Rectal smooth muscle tissue (tissue), 1 donor: Measurements from ENCODE around the gene TAF1D.

Experiments
- H3K27ac ChIP-seq: one replicate; pipeline ENCODE4 v1.7.0; 2013; ENCODE audit warnings: low read depth, low read length, inconsistent platforms
- H3K27me3 ChIP-seq: one replicate; pipeline ENCODE4 v1.7.0; 2013; ENCODE audit warnings: low read length; ENCODE audit not compliant: control insufficient read depth, insufficient read depth
- H3K36me3 ChIP-seq: one replicate; pipeline ENCODE4 v1.7.0; 2013; ENCODE audit warnings: low read length; ENCODE audit not compliant: control insufficient read depth, insufficient read depth
- H3K4me1 ChIP-seq: one replicate; pipeline ENCODE4 v1.7.0; 2013; ENCODE audit warnings: low read length; ENCODE audit not compliant: control insufficient read depth, insufficient read depth
- H3K4me3 ChIP-seq: one replicate; pipeline ENCODE4 v1.7.0; 2013; ENCODE audit warnings: low read length
- H3K9ac ChIP-seq: one replicate; pipeline ENCODE4 v1.7.0; 2013; ENCODE audit warnings: low read length

TAF1D gene

DNA sequence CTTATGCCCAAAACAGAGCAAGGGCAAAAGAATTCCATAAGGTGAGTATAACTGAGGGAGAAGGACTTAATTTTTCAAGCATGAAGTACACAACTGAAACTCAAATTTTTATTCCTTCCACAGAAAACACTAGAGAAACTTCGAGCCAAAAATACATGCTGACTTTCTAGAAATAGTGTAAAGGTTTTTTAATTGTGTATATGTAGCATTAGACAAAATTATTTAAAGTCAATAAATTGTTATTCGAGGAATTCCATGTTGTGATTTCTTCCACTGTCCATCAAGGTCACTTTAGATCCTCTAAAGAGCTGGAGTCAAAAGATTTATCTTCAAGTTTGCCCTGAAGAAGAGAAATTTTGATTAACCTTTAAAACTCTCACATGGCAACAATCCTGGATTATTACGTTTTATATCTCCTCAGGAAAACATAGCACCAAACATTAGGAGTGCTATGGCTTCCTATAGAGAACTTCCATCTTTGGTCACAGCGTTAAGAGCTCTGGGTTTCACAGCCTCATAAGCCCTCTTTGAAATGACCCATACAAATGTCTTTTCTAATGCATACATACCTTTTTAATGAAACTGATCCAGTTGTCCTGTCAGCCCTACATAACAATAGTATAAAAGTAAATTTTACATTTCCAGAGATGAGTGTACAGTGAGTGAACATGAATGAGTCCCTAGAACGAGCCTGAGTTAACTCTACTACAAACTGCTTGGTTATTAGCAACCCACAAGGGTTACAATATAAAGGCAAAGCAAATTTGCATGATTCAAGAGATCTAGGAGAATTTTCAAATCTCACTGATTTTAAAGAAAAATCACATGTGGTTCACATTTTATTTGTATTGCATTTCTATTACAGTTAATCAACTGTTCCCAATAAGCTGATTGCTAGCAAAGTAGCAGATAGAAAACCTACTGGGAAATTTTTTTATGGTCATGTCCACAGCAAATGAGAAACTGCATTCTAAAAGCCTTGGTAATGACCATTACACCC, 10.9 kb downstream of the TAF1D start:
- H3K27ac ChIP-seq: no peak overlapping the region
- H3K9ac ChIP-seq: no peak overlapping the region
- H3K4me3 ChIP-seq: no peak overlapping the region
- H3K27me3 ChIP-seq: no peaks in the 10 kb centered on the region
- H3K36me3 ChIP-seq: peaks cover 22% of the 10 kb centered on the region
- no peaks in the 10 kb centered on the region for H3K4me1 ChIP-seq

DNA sequence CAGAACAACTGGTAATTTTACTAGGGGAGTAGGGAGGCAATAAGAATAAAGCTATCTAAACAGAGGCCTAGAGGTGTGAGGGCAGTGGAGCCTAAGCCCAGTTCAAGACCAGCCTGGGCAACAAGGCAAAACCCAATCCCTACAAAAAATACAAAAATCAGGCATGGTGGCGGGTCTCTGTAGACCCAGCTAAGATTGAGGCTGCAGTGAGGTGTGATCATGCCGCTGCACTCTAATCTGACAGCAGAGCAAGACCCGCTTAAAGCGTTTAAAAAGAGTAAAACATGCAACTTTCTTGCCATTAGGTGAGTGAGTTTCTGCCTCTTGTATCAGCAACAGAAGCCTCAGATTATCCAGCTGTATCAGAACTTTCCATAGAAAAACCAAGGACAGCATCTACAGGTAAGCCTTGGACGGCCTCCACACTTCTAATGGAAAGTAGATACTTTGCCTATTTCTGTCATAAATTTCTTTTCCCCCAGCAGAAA, 12.1 kb downstream of the TAF1D start:
- H3K27ac ChIP-seq: no peak overlapping the region
- H3K27me3 ChIP-seq: no peaks in the 10 kb centered on the region
- H3K9ac ChIP-seq: no peak overlapping the region
- peaks cover 22% of the 10 kb centered on the region for H3K36me3 ChIP-seq
- no peak overlapping the region for H3K4me3 ChIP-seq
- H3K4me1 ChIP-seq: no peaks in the 10 kb centered on the region

DNA sequence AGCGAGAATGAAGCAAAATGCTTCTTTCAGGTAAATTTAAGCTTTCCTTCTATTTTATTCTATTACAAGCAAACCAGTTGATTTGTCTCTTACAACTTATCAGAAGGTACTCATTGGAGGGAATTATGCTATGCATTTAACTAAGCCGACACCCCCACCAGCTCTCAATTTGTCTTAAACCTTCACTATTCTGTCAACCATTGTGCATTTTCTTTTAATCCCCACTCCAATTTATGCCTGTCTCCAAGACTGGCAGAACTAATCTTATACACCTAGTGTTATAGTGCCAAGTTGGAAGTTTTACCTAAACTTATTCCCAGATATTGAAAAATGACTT, 12.5 kb downstream of the TAF1D start:
- H3K27ac ChIP-seq: no peak overlapping the region
- H3K9ac ChIP-seq: no peak overlapping the region
- no peak overlapping the region for H3K4me3 ChIP-seq
- no peaks in the 10 kb centered on the region for H3K27me3 ChIP-seq
- no peaks in the 10 kb centered on the region for H3K4me1 ChIP-seq
- peaks cover 21% of the 10 kb centered on the region for H3K36me3 ChIP-seq

DNA sequence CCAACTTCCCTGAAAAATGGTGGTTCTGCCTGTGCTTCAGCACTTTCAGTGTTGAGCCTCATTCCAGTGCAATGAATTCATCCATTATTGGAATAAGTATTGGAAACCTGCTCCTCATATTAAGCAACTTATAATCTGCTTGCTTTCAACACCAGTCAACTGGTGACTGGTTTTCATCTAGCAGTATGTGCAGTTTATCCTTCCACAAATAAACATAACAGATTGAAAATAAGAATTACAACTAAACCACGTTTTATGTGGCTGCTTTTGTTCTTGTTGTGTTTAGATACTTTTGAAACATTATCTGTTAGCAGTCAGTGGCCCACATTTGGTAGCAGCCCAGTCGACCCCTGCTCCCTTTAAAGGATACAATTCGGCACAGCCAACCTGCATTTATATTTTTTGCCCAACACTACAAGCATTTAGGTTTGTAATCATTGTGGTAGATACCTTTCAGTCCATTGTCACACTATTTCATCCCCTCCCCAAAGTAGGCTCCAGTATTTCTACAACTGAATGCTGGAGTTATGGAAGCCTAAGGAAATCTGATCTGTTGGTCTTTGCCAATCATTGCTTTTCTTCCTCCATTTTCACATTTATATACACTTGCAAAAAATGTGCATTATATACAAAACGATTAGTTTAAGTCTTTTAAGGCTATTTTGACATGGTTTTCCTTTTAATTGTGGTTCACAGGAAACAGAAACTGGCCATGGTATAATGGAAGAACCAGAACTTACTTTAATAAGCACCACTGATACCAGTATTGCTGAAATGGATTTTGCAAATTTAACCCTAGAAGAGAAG, 13.1 kb downstream of the TAF1D start:
- Histone ChIP-seq H3K9ac (no peak overlapping the region), H3K4me3 (no peak overlapping the region), H3K36me3 (peaks cover 15% of the 10 kb centered on the region), H3K27me3 (no peaks in the 10 kb centered on the region), H3K27ac (no peak overlapping the region), H3K4me1 (no peaks in the 10 kb centered on the region)

DNA sequence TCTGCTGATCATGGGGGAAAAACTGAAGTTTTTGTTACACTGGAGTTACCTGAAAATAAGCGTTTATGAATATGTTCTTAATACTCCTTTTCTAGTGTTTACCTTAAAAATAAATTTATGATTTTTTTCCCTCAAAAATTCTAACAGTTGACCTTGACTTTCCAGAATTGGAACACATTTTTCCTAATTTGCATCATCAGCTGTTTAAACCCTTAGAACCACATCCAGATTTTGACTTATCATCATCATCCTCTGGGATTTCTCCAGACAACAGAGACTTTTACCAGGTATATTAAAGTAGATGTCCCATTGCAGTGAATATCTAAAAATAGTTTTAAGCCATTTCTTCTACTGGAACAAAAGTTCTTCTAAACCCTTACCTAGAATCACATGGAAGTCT, 17.2 kb downstream of the TAF1D start:
- Histone ChIP-seq H3K27me3 (no peaks in the 10 kb centered on the region), H3K4me3 (no peak overlapping the region), H3K27ac (no peak overlapping the region), H3K9ac (no peak overlapping the region), H3K4me1 (no peaks in the 10 kb centered on the region), H3K36me3 (peaks cover 11% of the 10 kb centered on the region)

DNA sequence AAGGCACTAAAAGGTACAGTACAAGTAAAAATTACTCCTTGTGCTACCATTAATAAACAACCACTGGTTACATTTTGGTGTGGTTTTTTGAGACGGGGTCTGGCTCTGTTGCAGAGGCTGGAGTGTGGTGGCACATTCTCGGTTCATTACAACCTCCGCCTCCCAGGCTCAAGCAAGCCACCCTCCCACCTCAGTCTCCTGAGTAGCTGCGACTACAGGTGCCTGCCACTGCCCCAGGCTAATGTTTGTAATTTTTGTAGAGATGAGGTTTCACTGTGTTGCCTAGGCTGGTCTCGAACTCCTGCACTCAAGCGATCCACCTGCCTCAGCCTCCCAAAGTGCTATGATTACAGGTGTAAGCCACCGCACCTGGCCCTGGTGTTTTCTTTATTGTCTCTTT, 20.8 kb downstream of the TAF1D start:
- Histone ChIP-seq H3K36me3 (peaks cover 6% of the 10 kb centered on the region), H3K4me1 (no peaks in the 10 kb centered on the region)

DNA sequence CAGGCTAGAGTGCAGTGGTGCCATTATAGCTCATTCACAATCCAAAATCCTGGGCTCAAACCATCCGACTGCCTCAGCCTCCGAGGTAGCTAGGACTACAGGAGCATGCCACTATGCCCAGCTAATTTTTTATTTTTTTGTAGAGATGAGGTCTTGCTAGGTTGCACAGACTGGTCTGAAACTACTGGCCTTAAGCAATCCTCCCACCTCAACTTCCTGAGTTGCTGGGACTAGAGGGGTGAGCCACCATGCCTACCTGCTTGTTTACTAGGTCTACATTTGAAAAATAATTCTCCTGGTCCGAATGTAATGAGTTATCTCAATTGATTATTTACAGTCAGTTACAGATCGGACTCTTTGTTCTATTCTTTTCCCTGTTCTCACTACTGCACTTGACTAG, 22.0 kb downstream of the TAF1D start:
- Histone ChIP-seq H3K4me1 (no peaks in the 10 kb centered on the region), H3K9ac (no peak overlapping the region), H3K27ac (no peak overlapping the region), H3K27me3 (no peaks in the 10 kb centered on the region), H3K4me3 (no peak overlapping the region), H3K36me3 (peaks cover 10% of the 10 kb centered on the region)

More for the DNA sequence above, 20.8 kb downstream of the TAF1D start:
- no peak overlapping the region for H3K9ac ChIP-seq
- no peak overlapping the region for H3K4me3 ChIP-seq
- H3K27ac ChIP-seq: no peak overlapping the region
- no peaks in the 10 kb centered on the region for H3K27me3 ChIP-seq

DNA sequence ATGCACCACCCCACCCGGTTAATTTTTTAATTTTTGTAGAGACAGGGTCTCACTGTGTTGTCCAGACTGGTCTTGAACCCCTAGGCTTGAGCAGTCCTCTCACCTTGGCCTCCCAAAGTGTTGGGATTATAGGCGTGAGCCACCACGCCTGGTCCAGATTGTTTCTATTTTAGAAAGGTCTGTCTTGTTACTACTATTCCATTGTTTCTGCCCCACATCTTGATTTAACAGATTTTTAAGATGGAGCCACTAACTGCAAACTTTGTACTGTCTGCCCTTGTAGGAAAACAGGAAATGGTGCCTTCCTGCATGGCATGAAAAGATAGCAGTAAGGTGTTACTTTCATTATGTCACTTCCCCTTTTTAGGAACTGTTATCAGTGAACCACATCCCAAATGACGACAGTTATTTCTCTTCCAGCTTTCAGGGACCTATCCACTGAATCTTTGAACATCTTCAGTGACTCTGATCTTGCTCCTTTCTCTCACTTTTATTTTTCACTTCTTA, 23.2 kb downstream of the TAF1D start:
- Histone ChIP-seq H3K36me3 (peaks cover 10% of the 10 kb centered on the region), H3K27me3 (no peaks in the 10 kb centered on the region), H3K4me3 (no peak overlapping the region), H3K4me1 (no peaks in the 10 kb centered on the region), H3K9ac (no peak overlapping the region), H3K27ac (no peak overlapping the region)

DNA sequence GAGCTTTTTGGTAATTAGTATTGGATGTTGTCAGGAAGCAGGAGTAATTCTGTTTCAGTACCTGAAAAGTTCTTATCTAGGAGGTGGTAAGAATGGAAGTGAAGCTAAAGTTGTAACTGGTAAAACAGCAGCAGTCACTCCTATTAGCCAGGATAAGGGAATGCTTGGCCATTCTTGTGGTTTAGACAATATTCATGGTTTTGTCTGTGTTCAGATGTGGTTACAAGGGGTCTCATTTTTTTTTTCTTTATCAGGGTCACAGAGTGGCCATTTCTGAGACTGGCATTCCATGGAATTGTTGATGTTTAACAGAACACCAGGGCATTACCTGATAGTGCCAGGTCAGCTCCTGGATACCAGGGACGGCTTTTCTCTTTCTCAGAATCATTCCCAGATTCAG, 23.8 kb downstream of the TAF1D start:
- Histone ChIP-seq H3K4me3 (no peak overlapping the region), H3K9ac (no peak overlapping the region), H3K27ac (no peak overlapping the region), H3K4me1 (no peaks in the 10 kb centered on the region), H3K27me3 (no peaks in the 10 kb centered on the region), H3K36me3 (peaks cover 8% of the 10 kb centered on the region)

DNA sequence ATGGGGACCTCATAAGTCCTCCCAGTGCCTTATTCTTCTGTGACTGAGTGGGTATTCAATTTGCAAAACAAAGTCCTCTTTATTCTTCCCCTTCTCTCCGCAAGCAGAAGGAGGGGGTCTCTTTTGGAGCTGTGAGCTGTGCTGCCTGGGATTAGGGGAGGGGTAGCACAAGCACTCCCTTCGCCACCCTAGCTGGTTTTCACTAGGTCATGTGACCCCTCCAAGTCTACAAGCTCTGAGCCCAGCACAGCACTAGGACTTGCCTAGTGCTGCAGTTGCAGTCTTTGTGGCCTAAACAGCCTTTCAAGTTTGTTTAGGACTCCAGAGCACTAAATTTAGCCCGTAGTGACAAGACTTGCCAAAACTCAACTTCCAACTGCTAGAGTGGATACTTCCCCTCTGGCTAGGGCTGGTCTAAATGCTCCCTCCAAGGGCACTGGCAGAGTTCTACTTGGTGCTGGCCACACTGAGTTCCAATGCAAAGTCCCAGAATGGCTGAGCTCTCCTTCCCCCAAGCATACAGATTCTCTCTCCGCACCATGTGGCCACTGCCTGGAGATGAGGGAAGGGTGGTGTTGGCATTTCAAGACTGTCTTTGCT, 25.4 kb downstream of the TAF1D start:
- no peaks in the 10 kb centered on the region for H3K4me1 ChIP-seq
- H3K27ac ChIP-seq: no peak overlapping the region
- H3K4me3 ChIP-seq: no peak overlapping the region
- H3K27me3 ChIP-seq: no peaks in the 10 kb centered on the region
- H3K36me3 ChIP-seq: peaks cover 4% of the 10 kb centered on the region
- no peak overlapping the region for H3K9ac ChIP-seq

DNA sequence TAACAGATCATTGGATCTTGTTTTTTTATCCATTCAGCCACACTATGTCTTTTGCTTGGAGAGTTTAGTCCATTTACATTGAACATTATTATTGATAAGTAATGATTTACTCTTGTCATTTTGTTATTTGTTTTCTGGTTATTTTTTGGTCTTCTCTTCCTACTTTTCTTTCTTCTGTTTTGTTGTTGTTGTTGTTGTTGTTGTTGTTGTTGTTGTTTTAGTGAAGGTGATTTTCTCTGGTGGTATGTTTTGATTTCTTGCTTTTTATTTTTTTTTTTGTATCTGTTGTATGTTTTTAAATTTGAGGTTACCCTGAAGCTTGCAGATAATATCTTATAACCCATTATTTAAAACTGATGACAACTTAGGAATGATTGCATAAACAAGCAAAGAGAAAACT, 28.6 kb downstream of the TAF1D start:
- no peak overlapping the region for H3K4me3 ChIP-seq
- H3K4me1 ChIP-seq: no peaks in the 10 kb centered on the region
- peaks cover 13% of the 10 kb centered on the region for H3K36me3 ChIP-seq
- H3K27me3 ChIP-seq: no peaks in the 10 kb centered on the region
- H3K9ac ChIP-seq: no peak overlapping the region
- no peak overlapping the region for H3K27ac ChIP-seq

DNA sequence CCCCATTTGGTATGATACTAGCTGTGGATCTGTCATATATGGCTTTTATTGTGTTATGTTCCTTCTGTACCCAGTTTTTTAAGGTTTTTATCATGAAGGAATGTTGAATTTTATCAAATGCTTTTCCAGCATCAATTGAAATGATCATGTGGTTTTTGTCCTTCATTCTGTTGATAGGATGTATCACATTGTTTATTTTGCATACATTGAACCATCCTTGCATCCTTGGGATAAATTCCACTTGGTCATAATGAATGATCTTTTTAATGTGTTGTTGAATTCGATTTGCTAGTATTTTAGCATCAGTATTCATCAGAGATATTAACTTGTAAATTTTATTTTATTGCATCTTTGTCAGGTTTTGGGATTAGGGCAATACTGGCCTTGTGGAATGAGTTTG, 31.1 kb downstream of the TAF1D start:
- H3K4me3 ChIP-seq: no peak overlapping the region
- H3K27me3 ChIP-seq: no peaks in the 10 kb centered on the region
- H3K9ac ChIP-seq: no peak overlapping the region
- H3K36me3 ChIP-seq: peaks cover 15% of the 10 kb centered on the region
- no peak overlapping the region for H3K27ac ChIP-seq
- no peaks in the 10 kb centered on the region for H3K4me1 ChIP-seq
